T1000 (cell line): ENCODE data around the gene ATPAF1.
"Not testable (repeated sequence)": the region's sequence is repeated elsewhere in the genome, so short reads cannot be mapped to it uniquely, and the experiment has no call there.

ENCODE experiments used
- DNase-seq: peaks from one replicate; lab custom pipeline; 2025; ENCODE audit warnings: mixed read lengths; lab: John Stamatoyannopoulos, UW

ATPAF1 gene

GRCh38 chr1:46681333-46682034 is 13.3 kb upstream of the ATPAF1 start:
- DNase-seq, result no peak

GRCh38 chr1:46679789-46680573 is 11.8 kb upstream of the ATPAF1 start:
- DNase-seq, result no peak

GRCh38 chr1:46677339-46677738 is 9.2 kb upstream of the ATPAF1 start:
- no peak for DNase-seq

- no peak for DNase-seq
Observed at GRCh38 chr1:46676531-46676930, 8.4 kb upstream of the ATPAF1 start.

- no peak for DNase-seq
Observed at GRCh38 chr1:46675549-46676314, 7.6 kb upstream of the ATPAF1 start.

GRCh38 chr1:46673749-46674182 is 5.6 kb upstream of the ATPAF1 start:
- DNase-seq, result no peak

GRCh38 chr1:46672696-46673095 is 4.5 kb upstream of the ATPAF1 start:
- no peak for DNase-seq

- DNase-seq, result no peak
Observed at GRCh38 chr1:46671554-46671953, 3.4 kb upstream of the ATPAF1 start, which contains the start of gene TEX38. Gene TEX38, plus strand, starts transcription at chr1:46671854. Its CDS starts 81 bp downstream, at chr1:46671935.

GRCh38 chr1:46670134-46670533 is 2.0 kb upstream of the ATPAF1 start:
- no peak for DNase-seq

- DNase-seq, result no peak
Observed at GRCh38 chr1:46665983-46666382, 2.2 kb downstream of the ATPAF1 start.

- not testable (repeated sequence) for DNase-seq
Observed at GRCh38 chr1:46662919-46663318, 5.2 kb downstream of the ATPAF1 start.

GRCh38 chr1:46660116-46660515 is 8.0 kb downstream of the ATPAF1 start:
- DNase-seq, result not testable (repeated sequence)

GRCh38 chr1:46659307-46659870 is 8.8 kb downstream of the ATPAF1 start:
- DNase-seq, result no peak

GRCh38 chr1:46657775-46658174 is 10.4 kb downstream of the ATPAF1 start:
- DNase-seq, result no peak

- no peak for DNase-seq
Observed at GRCh38 chr1:46656643-46657042, 11.5 kb downstream of the ATPAF1 start.

- no peak for DNase-seq
Observed at GRCh38 chr1:46655848-46656247, 12.3 kb downstream of the ATPAF1 start.

- DNase-seq, result not testable (repeated sequence)
Observed at GRCh38 chr1:46654698-46655097, 13.5 kb downstream of the ATPAF1 start.

GRCh38 chr1:46654012-46654411 is 14.2 kb downstream of the ATPAF1 start:
- no peak for DNase-seq

- no peak for DNase-seq
Observed at GRCh38 chr1:46653405-46653958, 14.7 kb downstream of the ATPAF1 start.

- DNase-seq, result no peak
Observed at GRCh38 chr1:46652321-46653100, 15.7 kb downstream of the ATPAF1 start.

GRCh38 chr1:46651152-46651551 is 17.0 kb downstream of the ATPAF1 start:
- not testable (repeated sequence) for DNase-seq
